ENCODE results near the gene ADCY1. TPM values are rescaled to one million over a fixed set of nuclear protein-coding genes. Genes with fewer than 3 reads are reported as not detected.

The ADCY1 gene
- total RNA-seq, 1 experiment from 2014 or later, result not detected

GRCh38 chr7:45564485-45564884 is 9.7 kb upstream of the ADCY1 start:
- no peaks in the 10 kb centered on the region for H3K79me2 ChIP-seq (ENCODE audit: low read length)
- no peaks in the 10 kb centered on the region for H3K9me3 ChIP-seq (ENCODE audit: low read length)
- no peak overlapping the region for H3K4me3 ChIP-seq (ENCODE audit: low read length)
- no peak overlapping the region for H3K4me2 ChIP-seq (ENCODE audit: low read depth, low read length, poor library complexity, severe bottlenecking)
- no peak overlapping the region for H3K9ac ChIP-seq (ENCODE audit: low read length)
- no peaks in the 10 kb centered on the region for H3K9me2 ChIP-seq (replicated peaks; ENCODE audit: insufficient read depth, low read length)
- no peak overlapping the region for H3K27ac ChIP-seq (ENCODE audit: low read length)
- H3K36me3 ChIP-seq (ENCODE audit: insufficient read depth, low read length), result no peaks in the 10 kb centered on the region
- H2AFZ ChIP-seq (ENCODE audit: low read length), result no peak overlapping the region
- H3K27me3 ChIP-seq (ENCODE audit: low read length), result no peaks in the 10 kb centered on the region
- no peaks in the 10 kb centered on the region for H3K4me1 ChIP-seq (ENCODE audit: low read length)
- DNase-seq, result no peak
- no peaks in the 10 kb centered on the region for H4K20me1 ChIP-seq (ENCODE audit: insufficient read depth, low read depth, low read length)

GRCh38 chr7:45564886-45565455 is 9.2 kb upstream of the ADCY1 start:
- Histone ChIP-seq H3K27me3 (ENCODE audit: low read length) (no peaks in the 10 kb centered on the region), H3K4me2 (ENCODE audit: low read depth, low read length, poor library complexity, severe bottlenecking) (no peak overlapping the region), H3K9me2 (replicated peaks; ENCODE audit: insufficient read depth, low read length) (no peaks in the 10 kb centered on the region), H3K4me1 (ENCODE audit: low read length) (no peaks in the 10 kb centered on the region), H3K4me3 (ENCODE audit: low read length) (no peak overlapping the region), H3K9me3 (ENCODE audit: low read length) (no peaks in the 10 kb centered on the region), H3K9ac (ENCODE audit: low read length) (no peak overlapping the region), H2AFZ (ENCODE audit: low read length) (no peak overlapping the region), H3K27ac (ENCODE audit: low read length) (no peak overlapping the region), H3K79me2 (ENCODE audit: low read length) (no peaks in the 10 kb centered on the region), H4K20me1 (ENCODE audit: insufficient read depth, low read depth, low read length) (no peaks in the 10 kb centered on the region), H3K36me3 (ENCODE audit: insufficient read depth, low read length) (no peaks in the 10 kb centered on the region)
- no peak for DNase-seq

- no peaks in the 10 kb centered on the region for H3K36me3 ChIP-seq (ENCODE audit: insufficient read depth, low read length)
- H3K9ac ChIP-seq (ENCODE audit: low read length), result no peak overlapping the region
- H3K27ac ChIP-seq (ENCODE audit: low read length), result no peak overlapping the region
- no peak overlapping the region for H3K4me3 ChIP-seq (ENCODE audit: low read length)
- H3K9me3 ChIP-seq (ENCODE audit: low read length), result no peaks in the 10 kb centered on the region
- H3K9me2 ChIP-seq (replicated peaks; ENCODE audit: insufficient read depth, low read length), result no peaks in the 10 kb centered on the region
- H4K20me1 ChIP-seq (ENCODE audit: insufficient read depth, low read depth, low read length), result no peaks in the 10 kb centered on the region
- no peaks in the 10 kb centered on the region for H3K4me1 ChIP-seq (ENCODE audit: low read length)
- H3K4me2 ChIP-seq (ENCODE audit: low read depth, low read length, poor library complexity, severe bottlenecking), result no peak overlapping the region
- no peaks in the 10 kb centered on the region for H3K79me2 ChIP-seq (ENCODE audit: low read length)
- no peak overlapping the region for H2AFZ ChIP-seq (ENCODE audit: low read length)
- no peaks in the 10 kb centered on the region for H3K27me3 ChIP-seq (ENCODE audit: low read length)
- no peak for DNase-seq
Observed at GRCh38 chr7:45566386-45566785, 7.8 kb upstream of the ADCY1 start.

GRCh38 chr7:45566961-45567360 is 7.2 kb upstream of the ADCY1 start:
- no peaks in the 10 kb centered on the region for H3K9me3 ChIP-seq (ENCODE audit: low read length)
- H3K9me2 ChIP-seq (replicated peaks; ENCODE audit: insufficient read depth, low read length), result no peaks in the 10 kb centered on the region
- no peak overlapping the region for H3K4me2 ChIP-seq (ENCODE audit: low read depth, low read length, poor library complexity, severe bottlenecking)
- H3K27me3 ChIP-seq (ENCODE audit: low read length), result no peaks in the 10 kb centered on the region
- no peaks in the 10 kb centered on the region for H3K36me3 ChIP-seq (ENCODE audit: insufficient read depth, low read length)
- no peaks in the 10 kb centered on the region for H4K20me1 ChIP-seq (ENCODE audit: insufficient read depth, low read depth, low read length)
- no peak overlapping the region for H3K27ac ChIP-seq (ENCODE audit: low read length)
- H3K9ac ChIP-seq (ENCODE audit: low read length), result no peak overlapping the region
- H2AFZ ChIP-seq (ENCODE audit: low read length), result no peak overlapping the region
- DNase-seq, result no peak
- H3K4me3 ChIP-seq (ENCODE audit: low read length), result no peak overlapping the region
- no peaks in the 10 kb centered on the region for H3K4me1 ChIP-seq (ENCODE audit: low read length)
- no peaks in the 10 kb centered on the region for H3K79me2 ChIP-seq (ENCODE audit: low read length)

DNA sequence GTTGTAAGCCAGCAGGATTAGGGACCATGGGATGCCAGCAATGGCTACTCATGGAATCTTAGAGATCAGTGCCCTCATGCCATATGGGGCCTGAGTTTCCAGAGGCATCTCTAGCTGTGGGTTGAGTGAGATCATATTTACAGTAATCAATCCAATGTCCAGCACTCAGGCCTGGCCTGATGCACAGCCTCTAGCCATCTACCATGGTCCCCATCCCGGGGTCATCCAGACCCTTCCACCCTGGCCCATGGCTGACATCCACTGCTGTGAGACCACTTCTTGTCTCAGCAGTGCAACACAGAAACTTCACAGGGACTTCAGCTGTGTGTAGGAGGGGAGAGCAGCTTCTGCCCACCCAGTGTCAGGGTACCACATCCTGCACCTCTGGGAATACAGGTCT is 6.5 kb upstream of the ADCY1 start:
- Histone ChIP-seq H3K9me2 (replicated peaks; ENCODE audit: insufficient read depth, low read length) (no peaks in the 10 kb centered on the region), H3K4me1 (ENCODE audit: low read length) (no peaks in the 10 kb centered on the region), H3K27me3 (ENCODE audit: low read length) (no peaks in the 10 kb centered on the region)

GRCh38 chr7:45568536-45569289 is 5.5 kb upstream of the ADCY1 start:
- Histone ChIP-seq H3K4me2 (ENCODE audit: low read depth, low read length, poor library complexity, severe bottlenecking) (no peak overlapping the region), H3K9me3 (ENCODE audit: low read length) (no peaks in the 10 kb centered on the region), H3K4me1 (ENCODE audit: low read length) (no peaks in the 10 kb centered on the region), H3K9me2 (replicated peaks; ENCODE audit: insufficient read depth, low read length) (no peaks in the 10 kb centered on the region), H3K4me3 (ENCODE audit: low read length) (no peak overlapping the region), H3K27ac (ENCODE audit: low read length) (no peak overlapping the region), H4K20me1 (ENCODE audit: insufficient read depth, low read depth, low read length) (no peaks in the 10 kb centered on the region), H3K9ac (ENCODE audit: low read length) (no peak overlapping the region), H2AFZ (ENCODE audit: low read length) (no peak overlapping the region), H3K36me3 (ENCODE audit: insufficient read depth, low read length) (no peaks in the 10 kb centered on the region), H3K79me2 (ENCODE audit: low read length) (no peaks in the 10 kb centered on the region), H3K27me3 (ENCODE audit: low read length) (no peaks in the 10 kb centered on the region)
- DNase-seq, result no peak

More for the DNA sequence above, 6.5 kb upstream of the ADCY1 start:
- H3K4me2 ChIP-seq (ENCODE audit: low read depth, low read length, poor library complexity, severe bottlenecking), result no peak overlapping the region
- DNase-seq, result no peak
- no peak overlapping the region for H2AFZ ChIP-seq (ENCODE audit: low read length)
- no peaks in the 10 kb centered on the region for H3K9me3 ChIP-seq (ENCODE audit: low read length)
- no peaks in the 10 kb centered on the region for H4K20me1 ChIP-seq (ENCODE audit: insufficient read depth, low read depth, low read length)
- no peak overlapping the region for H3K9ac ChIP-seq (ENCODE audit: low read length)
- H3K79me2 ChIP-seq (ENCODE audit: low read length), result no peaks in the 10 kb centered on the region
- no peak overlapping the region for H3K27ac ChIP-seq (ENCODE audit: low read length)
- H3K36me3 ChIP-seq (ENCODE audit: insufficient read depth, low read length), result no peaks in the 10 kb centered on the region
- no peak overlapping the region for H3K4me3 ChIP-seq (ENCODE audit: low read length)

GRCh38 chr7:45569290-45569685 is 4.9 kb upstream of the ADCY1 start:
- Histone ChIP-seq H3K9me3 (ENCODE audit: low read length) (no peaks in the 10 kb centered on the region), H3K27me3 (ENCODE audit: low read length) (no peaks in the 10 kb centered on the region), H3K36me3 (ENCODE audit: insufficient read depth, low read length) (no peaks in the 10 kb centered on the region), H3K79me2 (ENCODE audit: low read length) (no peaks in the 10 kb centered on the region), H3K9ac (ENCODE audit: low read length) (no peak overlapping the region), H3K9me2 (replicated peaks; ENCODE audit: insufficient read depth, low read length) (no peaks in the 10 kb centered on the region), H3K27ac (ENCODE audit: low read length) (no peak overlapping the region), H2AFZ (ENCODE audit: low read length) (no peak overlapping the region), H4K20me1 (ENCODE audit: insufficient read depth, low read depth, low read length) (no peaks in the 10 kb centered on the region), H3K4me2 (ENCODE audit: low read depth, low read length, poor library complexity, severe bottlenecking) (no peak overlapping the region), H3K4me1 (ENCODE audit: low read length) (no peaks in the 10 kb centered on the region), H3K4me3 (ENCODE audit: low read length) (no peak overlapping the region)
- DNase-seq, result no peak

DNA sequence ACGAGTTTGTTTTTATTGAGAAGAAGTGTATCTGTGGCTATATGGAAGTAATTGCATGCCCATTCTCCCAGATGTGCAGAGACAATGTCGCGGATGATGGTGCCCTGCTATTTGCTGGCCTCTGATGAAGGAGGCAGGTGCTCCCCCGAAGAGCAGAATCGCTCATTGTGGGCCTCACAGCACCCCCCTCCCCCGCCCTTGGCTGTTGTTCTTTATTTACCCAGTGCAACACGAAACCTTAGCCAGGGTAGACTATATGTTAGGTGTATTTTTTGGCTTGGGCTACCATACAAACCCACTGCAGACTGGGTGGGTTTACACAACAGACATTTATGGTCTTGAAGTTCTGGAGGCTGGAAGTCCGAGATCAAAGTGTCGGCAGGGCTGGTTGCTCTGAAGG is 3.4 kb upstream of the ADCY1 start:
- Histone ChIP-seq H3K27ac (ENCODE audit: low read length) (no peak overlapping the region), H3K9ac (ENCODE audit: low read length) (no peak overlapping the region), H3K36me3 (ENCODE audit: insufficient read depth, low read length) (no peaks in the 10 kb centered on the region), H3K9me2 (replicated peaks; ENCODE audit: insufficient read depth, low read length) (no peaks in the 10 kb centered on the region), H3K4me2 (ENCODE audit: low read depth, low read length, poor library complexity, severe bottlenecking) (no peak overlapping the region), H3K79me2 (ENCODE audit: low read length) (no peaks in the 10 kb centered on the region), H3K27me3 (ENCODE audit: low read length) (no peaks in the 10 kb centered on the region), H4K20me1 (ENCODE audit: insufficient read depth, low read depth, low read length) (no peaks in the 10 kb centered on the region), H3K9me3 (ENCODE audit: low read length) (no peaks in the 10 kb centered on the region), H2AFZ (ENCODE audit: low read length) (no peak overlapping the region), H3K4me1 (ENCODE audit: low read length) (no peaks in the 10 kb centered on the region), H3K4me3 (ENCODE audit: low read length) (no peak overlapping the region)
- no peak for DNase-seq

All from Karpas-422 (cell line).